Left ventricle myocardium inferior (tissue), 1 donor: ENCODE results near the gene FEV. TPM values are rescaled to one million over a fixed set of nuclear protein-coding genes. Genes with fewer than 3 reads are reported as not detected.

Source experiments
- DNase-seq: peaks from one replicate; pipeline ENCODE4 v3.0.0-alpha.2; 2020
- H3K27ac ChIP-seq: fragments of 200-600 bp; replicated peaks from 2 replicates; pipeline ENCODE4 v1.8.0; 2021
- H3K27me3 ChIP-seq: fragments of 200-600 bp; 2 replicates; pipeline ENCODE4 v1.8.0; 2021; ENCODE audit warnings: low read depth
- H3K36me3 ChIP-seq: fragments of 200-600 bp; 2 replicates; pipeline ENCODE4 v1.8.0; 2021
- H3K4me1 ChIP-seq: fragments of 200-600 bp; 2 replicates; pipeline ENCODE4 v1.8.0; 2021
- H3K4me3 ChIP-seq: fragments of 200-600 bp; 2 replicates; pipeline ENCODE4 v1.8.0; 2021; ENCODE audit warnings: mild to moderate bottlenecking, moderate library complexity
- H3K9me3 ChIP-seq: fragments of 200-600 bp; replicated peaks from 2 replicates; pipeline ENCODE4 v1.8.0; 2021
- CTCF ChIP-seq: fragments of 200-600 bp; IDR thresholded peaks from 2 replicates; pipeline ENCODE4 v1.8.0; 2021; ENCODE audit warnings: antibody characterized with exemption, mild to moderate bottlenecking, borderline replicate concordance
- intact Hi-C: fragments of 100-400 bp; cut with micrococcal nuclease; formaldehyde crosslinking; loops from one replicate; pipeline ENCODE4 v1.11.0; 2022
- total RNA-seq: library from RNA; stranded (reverse); fragmentation: NEBNext Ultra II Directional; extraction: Animal tissue kit (Norgen Biotek cat#: 25700); gene quantifications from one replicate; pipeline ENCODE4 v1.2.1, GENCODE V29; 2021
- donor health status: DM: no; HTN: yes; CAD: no; lungs with severe emphysema.

FEV gene
- total RNA-seq, 1 donor from 2014 or later: not detected

DNA sequence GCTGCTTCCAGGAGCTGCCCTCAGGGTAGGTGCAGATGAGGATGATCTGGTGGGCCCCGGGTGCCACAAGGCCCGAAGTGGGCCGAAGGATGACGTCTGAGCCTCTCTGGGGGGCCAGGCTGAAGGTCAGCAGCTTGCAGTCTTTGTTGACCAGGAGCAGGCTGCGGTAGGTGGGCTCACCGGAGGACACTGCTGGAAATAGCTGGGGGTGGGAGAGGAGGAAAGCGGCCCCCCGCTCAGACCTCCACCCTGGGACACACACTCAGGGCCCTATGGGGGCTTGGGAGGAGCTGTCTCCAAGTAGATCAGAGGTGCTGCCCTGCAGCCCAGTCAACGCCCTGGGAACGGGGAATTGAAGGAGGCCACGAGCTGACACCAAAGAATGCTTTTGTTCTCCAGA is 39.1 kb upstream of the FEV start:
- H3K9me3 ChIP-seq: no peaks in the 10 kb centered on the region
- H3K4me3 ChIP-seq: no peak overlapping the region
- no peaks in the 10 kb centered on the region for H3K36me3 ChIP-seq
- no peak overlapping the region for H3K27ac ChIP-seq
- intact Hi-C loops: no loop called here
- no peaks in the 10 kb centered on the region for H3K4me1 ChIP-seq
- no peak for TF ChIP-seq CTCF
- H3K27me3 ChIP-seq: peaks cover 84% of the 10 kb centered on the region
- DNase-seq: no peak

DNA sequence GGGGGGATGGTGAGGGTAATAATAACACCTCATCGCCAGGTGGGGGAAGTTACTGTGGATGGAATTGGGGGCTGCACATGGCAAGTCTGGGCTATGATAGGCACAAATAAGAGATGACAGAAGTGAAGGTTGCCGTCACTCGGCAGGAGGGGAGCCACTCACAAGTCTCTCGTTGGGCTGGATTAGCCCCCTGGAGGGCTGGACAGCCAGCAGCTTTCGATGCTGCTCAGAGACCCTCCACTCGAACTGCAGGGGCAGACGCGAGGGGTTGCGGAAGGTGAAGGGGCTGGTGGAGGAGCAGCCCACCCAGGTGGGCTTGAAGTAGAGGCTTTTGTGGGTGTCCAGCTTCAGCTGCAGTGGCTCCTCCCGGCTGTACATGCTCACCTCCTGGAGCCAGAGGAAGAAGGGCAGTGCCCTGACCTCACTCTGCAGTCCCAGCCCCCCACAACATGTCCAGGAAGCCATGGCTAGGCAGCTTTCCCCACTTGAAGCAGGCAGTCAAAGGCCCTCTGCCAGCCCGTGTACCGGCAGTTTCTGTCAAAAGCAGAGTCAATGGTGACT is 38.1 kb upstream of the FEV start:
- intact Hi-C loops: no loop called here
- Histone ChIP-seq H3K9me3 (no peaks in the 10 kb centered on the region), H3K27me3 (peaks cover 84% of the 10 kb centered on the region), H3K4me1 (no peaks in the 10 kb centered on the region), H3K27ac (no peak overlapping the region), H3K36me3 (no peaks in the 10 kb centered on the region), H3K4me3 (no peak overlapping the region)
- TF ChIP-seq CTCF: no peak
- DNase-seq: no peak

GRCh38 chr2:219022616-219023015 is 37.6 kb upstream of the FEV start:
- intact Hi-C loops: no loop called here
- no peak for DNase-seq
- Histone ChIP-seq H3K27ac (no peak overlapping the region), H3K9me3 (no peaks in the 10 kb centered on the region), H3K36me3 (no peaks in the 10 kb centered on the region), H3K4me3 (no peak overlapping the region), H3K4me1 (no peaks in the 10 kb centered on the region), H3K27me3 (peaks cover 84% of the 10 kb centered on the region)
- TF ChIP-seq CTCF: no peak

- TF ChIP-seq CTCF: no peak
- no peak for DNase-seq
- intact Hi-C loops: no loop called here
- Histone ChIP-seq H3K4me1 (no peaks in the 10 kb centered on the region), H3K27ac (no peak overlapping the region), H3K4me3 (no peak overlapping the region), H3K36me3 (no peaks in the 10 kb centered on the region), H3K27me3 (peaks cover 84% of the 10 kb centered on the region), H3K9me3 (no peaks in the 10 kb centered on the region)
Observed at GRCh38 chr2:219022041-219022440, 37.1 kb upstream of the FEV start.

- H3K27me3 ChIP-seq: peaks cover 86% of the 10 kb centered on the region
- no peaks in the 10 kb centered on the region for H3K4me1 ChIP-seq
- intact Hi-C loops: no loop called here
- TF ChIP-seq CTCF: no peak
- H3K36me3 ChIP-seq: no peaks in the 10 kb centered on the region
- H3K27ac ChIP-seq: no peak overlapping the region
- no peak for DNase-seq
- no peaks in the 10 kb centered on the region for H3K9me3 ChIP-seq
- no peak overlapping the region for H3K4me3 ChIP-seq
Observed at GRCh38 chr2:219021591-219021990, 36.6 kb upstream of the FEV start.
